Neural progenitor cell (in vitro differentiated cells): ENCODE measurements around the gene ABAT.

Experiments
- EZH2 ChIP-seq: fragments of 200-600 bp; sonication (generic); IDR thresholded peaks from 2 replicates; pipeline ENCODE4 v1.6.1; 2017; ENCODE audit warnings: antibody characterized with exemption, mild to moderate bottlenecking, moderate library complexity
- EZH2phosphoT487 ChIP-seq: fragments of 200-600 bp; sonication (generic); IDR thresholded peaks from 2 replicates; pipeline ENCODE4 v1.6.1; 2017; ENCODE audit warnings: antibody characterized with exemption
- TF ChIP-seq, protein P1 (sequence below): fragments of 200-600 bp; sonication (generic); IDR thresholded peaks from 2 replicates; pipeline ENCODE4 v1.5.1; 2017; ENCODE audit warnings: antibody characterized with exemption, mild to moderate bottlenecking

- TF ChIP-seq, protein P1, sequence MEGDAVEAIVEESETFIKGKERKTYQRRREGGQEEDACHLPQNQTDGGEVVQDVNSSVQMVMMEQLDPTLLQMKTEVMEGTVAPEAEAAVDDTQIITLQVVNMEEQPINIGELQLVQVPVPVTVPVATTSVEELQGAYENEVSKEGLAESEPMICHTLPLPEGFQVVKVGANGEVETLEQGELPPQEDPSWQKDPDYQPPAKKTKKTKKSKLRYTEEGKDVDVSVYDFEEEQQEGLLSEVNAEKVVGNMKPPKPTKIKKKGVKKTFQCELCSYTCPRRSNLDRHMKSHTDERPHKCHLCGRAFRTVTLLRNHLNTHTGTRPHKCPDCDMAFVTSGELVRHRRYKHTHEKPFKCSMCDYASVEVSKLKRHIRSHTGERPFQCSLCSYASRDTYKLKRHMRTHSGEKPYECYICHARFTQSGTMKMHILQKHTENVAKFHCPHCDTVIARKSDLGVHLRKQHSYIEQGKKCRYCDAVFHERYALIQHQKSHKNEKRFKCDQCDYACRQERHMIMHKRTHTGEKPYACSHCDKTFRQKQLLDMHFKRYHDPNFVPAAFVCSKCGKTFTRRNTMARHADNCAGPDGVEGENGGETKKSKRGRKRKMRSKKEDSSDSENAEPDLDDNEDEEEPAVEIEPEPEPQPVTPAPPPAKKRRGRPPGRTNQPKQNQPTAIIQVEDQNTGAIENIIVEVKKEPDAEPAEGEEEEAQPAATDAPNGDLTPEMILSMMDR = no peak
- TF ChIP-seq EZH2phosphoT487 (no peak), EZH2 (no peak)
Measured at GRCh38 chr16:8761078-8761477, 86.7 kb downstream of the ABAT start.
